ENCODE results near the gene NAALADL2.
"Not testable (repeated sequence)": the region's sequence is repeated elsewhere in the genome, so short reads cannot be mapped to it uniquely, and the experiment has no call there.

Gene NAALADL2

DNA sequence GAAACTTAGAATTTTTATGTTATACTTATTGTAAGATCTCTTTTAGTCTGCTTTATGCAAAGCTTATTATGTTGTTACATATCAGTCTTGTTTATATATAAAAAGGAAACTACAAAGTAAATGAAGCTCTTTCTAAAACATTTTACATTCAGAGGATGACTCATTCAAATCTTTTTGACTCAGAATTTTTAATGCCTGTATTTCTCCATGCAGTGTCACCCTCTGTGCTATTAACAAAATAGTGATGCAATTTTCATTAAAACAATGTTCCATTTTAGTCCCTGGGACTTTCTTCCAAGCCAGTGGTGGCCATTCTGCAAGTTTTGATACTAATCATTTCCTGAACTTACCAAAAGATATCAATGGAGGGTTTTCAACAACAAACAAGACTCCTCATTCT lies 216.1 kb downstream of the NAALADL2 start:
- in situ Hi-C loops (cut with HindIII; ENCODE audit: low pct_ligation_motif_present, low sequenced_read_pairs), result no loop called here
- no peak overlapping the region for H3K4me3 ChIP-seq (ENCODE audit: low read depth, low read length)
- no peaks in the 10 kb centered on the region for H3K36me3 ChIP-seq (replicated peaks)
- no peaks in the 10 kb centered on the region for H3K27me3 ChIP-seq (replicated peaks)
- TF ChIP-seq CTCF (IDR thresholded peaks at IDR 0.05; ENCODE audit: low read depth, low read length, missing control alignments), result no peak
- DNase-seq, result no peak
- no peak overlapping the region for H3K27ac ChIP-seq

- no peak for TF ChIP-seq CTCF (IDR thresholded peaks at IDR 0.05; ENCODE audit: low read depth, low read length, missing control alignments)
- Histone ChIP-seq H3K36me3 (replicated peaks) (no peaks in the 10 kb centered on the region), H3K27ac (no peak overlapping the region), H3K27me3 (replicated peaks) (no peaks in the 10 kb centered on the region), H3K4me3 (ENCODE audit: low read depth, low read length) (no peak overlapping the region)
- in situ Hi-C loops (cut with HindIII; ENCODE audit: low pct_ligation_motif_present, low sequenced_read_pairs), result no loop called here
- no peak for DNase-seq
These were observed 218.1 kb downstream of the NAALADL2 start for GRCh38 chr3:175077216-175077615.

DNA sequence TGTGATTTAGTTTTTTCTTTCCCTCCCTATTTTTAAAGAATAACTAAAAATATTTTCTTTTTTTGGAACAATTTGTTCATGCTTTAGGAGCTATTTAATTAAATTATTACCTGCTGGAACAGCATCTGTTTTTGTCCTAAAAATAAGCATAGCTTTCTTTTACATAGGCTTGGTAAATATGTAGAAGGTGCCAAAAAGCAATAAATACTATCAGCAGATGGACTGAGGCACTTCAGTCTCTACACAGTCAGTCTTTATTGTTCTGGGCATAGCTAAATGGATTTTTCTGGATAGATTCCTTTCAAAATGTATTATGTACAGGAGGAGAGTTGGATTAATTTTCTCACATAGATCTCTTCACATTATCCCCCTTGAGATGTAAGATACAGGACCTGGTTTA lies 223.5 kb downstream of the NAALADL2 start:
- H3K27me3 ChIP-seq (replicated peaks), result no peaks in the 10 kb centered on the region
- no peak overlapping the region for H3K27ac ChIP-seq
- in situ Hi-C loops (cut with HindIII; ENCODE audit: low pct_ligation_motif_present, low sequenced_read_pairs), result no loop called here
- no peak for TF ChIP-seq CTCF (IDR thresholded peaks at IDR 0.05; ENCODE audit: low read depth, low read length, missing control alignments)
- no peak overlapping the region for H3K4me3 ChIP-seq (ENCODE audit: low read depth, low read length)
- H3K36me3 ChIP-seq (replicated peaks), result no peaks in the 10 kb centered on the region
- no peak for DNase-seq

- H3K4me3 ChIP-seq (ENCODE audit: low read depth, low read length); in situ Hi-C loops (cut with HindIII; ENCODE audit: low pct_ligation_motif_present, low sequenced_read_pairs); H3K27ac ChIP-seq; H3K36me3 ChIP-seq (replicated peaks); H3K27me3 ChIP-seq (replicated peaks); DNase-seq: not testable (repeated sequence)
These were observed 228.0 kb downstream of the NAALADL2 start for GRCh38 chr3:175087128-175087527.

GRCh38 chr3:175088766-175089380 lies 229.7 kb downstream of the NAALADL2 start:
- TF ChIP-seq CTCF (IDR thresholded peaks at IDR 0.05; ENCODE audit: low read depth, low read length, missing control alignments), result no peak

GRCh38 chr3:175091426-175092114 lies 232.4 kb downstream of the NAALADL2 start:
- no peak overlapping the region for H3K27ac ChIP-seq
- in situ Hi-C loops (cut with HindIII; ENCODE audit: low pct_ligation_motif_present, low sequenced_read_pairs), result no loop called here
- no peak for DNase-seq
- no peaks in the 10 kb centered on the region for H3K36me3 ChIP-seq (replicated peaks)
- TF ChIP-seq CTCF (IDR thresholded peaks at IDR 0.05; ENCODE audit: low read depth, low read length, missing control alignments), result no peak
- no peaks in the 10 kb centered on the region for H3K27me3 ChIP-seq (replicated peaks)
- no peak overlapping the region for H3K4me3 ChIP-seq (ENCODE audit: low read depth, low read length)

More at GRCh38 chr3:175088766-175089380, 229.7 kb downstream of the NAALADL2 start:
- no peaks in the 10 kb centered on the region for H3K27me3 ChIP-seq (replicated peaks)
- no peak for DNase-seq
- no peaks in the 10 kb centered on the region for H3K36me3 ChIP-seq (replicated peaks)
- in situ Hi-C loops (cut with HindIII; ENCODE audit: low pct_ligation_motif_present, low sequenced_read_pairs), result no loop called here
- H3K27ac ChIP-seq, result no peak overlapping the region
- H3K4me3 ChIP-seq (ENCODE audit: low read depth, low read length), result no peak overlapping the region
